CD4-positive, alpha-beta T cell treated with Interleukin-15 for 4 hours (primary cell): Measurements from ENCODE around the gene BRD7.
A peak's percentile ranks its signal among the peaks of the same experiment; 100 is the strongest.

ENCODE experiments used
- DNase-seq: peaks from one replicate; pipeline ENCODE4 v3.0.0-alpha.2; 2020; ENCODE audit warnings: low spot score

BRD7 gene

GRCh38 chr16:50318796-50319578 is 49.8 kb downstream of the BRD7 start:
- DNase-seq, result no peak

- DNase-seq, result no peak
Observed at GRCh38 chr16:50316848-50317630, 51.7 kb downstream of the BRD7 start.

- no peak for DNase-seq
Observed at GRCh38 chr16:50316102-50316847, 52.5 kb downstream of the BRD7 start.

- no peak for DNase-seq
Observed at GRCh38 chr16:50315346-50315997, 53.3 kb downstream of the BRD7 start.

GRCh38 chr16:50314665-50315064 is 54.1 kb downstream of the BRD7 start:
- DNase-seq, result no peak

- DNase-seq, result peak; percentile 50
Observed at GRCh38 chr16:50313596-50314478, 55.0 kb downstream of the BRD7 start.

GRCh38 chr16:50311891-50312501 is 56.8 kb downstream of the BRD7 start:
- no peak for DNase-seq

GRCh38 chr16:50311134-50311528 is 57.7 kb downstream of the BRD7 start:
- DNase-seq, result no peak

- no peak for DNase-seq
Observed at GRCh38 chr16:50310308-50311133, 58.3 kb downstream of the BRD7 start.

GRCh38 chr16:50309527-50310307 is 59.1 kb downstream of the BRD7 start:
- DNase-seq, result no peak

- DNase-seq, result no peak
Observed at GRCh38 chr16:50309156-50309526, 59.6 kb downstream of the BRD7 start.

GRCh38 chr16:50308237-50308965 is 60.4 kb downstream of the BRD7 start:
- no peak for DNase-seq

GRCh38 chr16:50306287-50306686 is 62.5 kb downstream of the BRD7 start:
- DNase-seq, result no peak

GRCh38 chr16:50305441-50306061 is 63.2 kb downstream of the BRD7 start:
- DNase-seq, result no peak

- no peak for DNase-seq
Observed at GRCh38 chr16:50304467-50305440, 64.0 kb downstream of the BRD7 start.

- no peak for DNase-seq
Observed at GRCh38 chr16:50303605-50304466, 65.0 kb downstream of the BRD7 start.
